ENCODE results near the gene COL7A1.

- TF ChIP-seq CTCF (IDR thresholded peaks at IDR 0.05; ENCODE audit: insufficient read depth, low read depth, low read length) (no peak), EZH2 (IDR thresholded peaks at IDR 0.05; ENCODE audit: insufficient read depth, low read length) (no peak)
These were observed 495 bp upstream of the COL7A1 start for GRCh38 chr3:48595526-48596121.
